CD14-positive monocyte (primary cell): ENCODE results near the gene EME1. TPM values are rescaled to one million over a fixed set of nuclear protein-coding genes. Genes with fewer than 3 reads are reported as not detected.
A peak's percentile ranks its signal among the peaks of the same experiment; 100 is the strongest.

ENCODE experiments used
- DNase-seq, 3 donors: peaks; one replicate each; pipeline ENCODE4 v3.0.0-alpha.2; 2011 to 2022
- H2AFZ ChIP-seq: 2 replicates; pipeline ENCODE4 v1.6.0; 2012; ENCODE audit warnings: mild to moderate bottlenecking, low read depth, low read length, inconsistent platforms; ENCODE audit not compliant: insufficient read depth, poor library complexity, severe bottlenecking
- H3K27ac ChIP-seq, 2 donors: 1 replicate in 1 of 2; 2 replicates in 1 of 2; pipeline ENCODE4 v1.5.1; 2012 to 2013; ENCODE audit warnings: low read length in 2 of 2, control low read depth in 1 of 2, inconsistent platforms in 1 of 2, low read depth in 1 of 2, mild to moderate bottlenecking in 1 of 2
- H3K27me3 ChIP-seq, 2 donors: one replicate each; pipeline versions ENCODE4 v1.6.0 to v1.6.1; 2011 to 2013; ENCODE audit warnings: low read length in 2 of 2; ENCODE audit not compliant: control insufficient read depth in 2 of 2, insufficient read depth in 2 of 2
- H3K36me3 ChIP-seq, 2 donors: replicated peaks in 1 of 2; 1 replicate in 1 of 2; 2 replicates in 1 of 2; pipeline versions ENCODE4 v1.5.1 to v1.6.1; 2012 to 2013; ENCODE audit warnings: low read length in 2 of 2, control low read depth in 1 of 2, inconsistent platforms in 1 of 2, mild to moderate bottlenecking in 1 of 2; ENCODE audit not compliant: insufficient read depth in 2 of 2, control insufficient read depth in 1 of 2
- H3K4me1 ChIP-seq, 2 donors: 1 replicate in 1 of 2; 2 replicates in 1 of 2; pipeline versions ENCODE4 v1.5.1 to v1.6.1; 2012 to 2013; ENCODE audit warnings: low read length in 2 of 2, control low read depth in 1 of 2, inconsistent platforms in 1 of 2, mild to moderate bottlenecking in 1 of 2, moderate library complexity in 1 of 2; ENCODE audit not compliant: insufficient read depth in 2 of 2, control insufficient read depth in 1 of 2
- H3K4me2 ChIP-seq: replicated peaks from 2 replicates; pipeline ENCODE3; 2012; ENCODE audit warnings: low read length, moderate library complexity, mild to moderate bottlenecking; ENCODE audit not compliant: poor library complexity, severe bottlenecking; ENCODE audit errors: extremely low read depth
- H3K4me3 ChIP-seq, 3 experiments: fragments of 200-600 bp in 1 of 3; sonication (generic) in 1 of 3; replicated peaks in 1 of 3; 1 replicate in 2 of 3; 2 replicates in 1 of 3; pipeline ENCODE4 v1.5.1; 2011 to 2013; ENCODE audit warnings: low read length in 3 of 3, mild to moderate bottlenecking in 3 of 3, control low read depth in 2 of 3, low read depth in 2 of 3, inconsistent platforms in 1 of 3, moderate library complexity in 1 of 3
- H3K79me2 ChIP-seq: 2 replicates; pipeline ENCODE4 v1.6.0; 2012; ENCODE audit warnings: mild to moderate bottlenecking, control low read depth, inconsistent platforms, low read length, moderate library complexity; ENCODE audit not compliant: insufficient read depth
- H3K9ac ChIP-seq: 2 replicates; pipeline ENCODE4 v1.6.0; 2017; ENCODE audit warnings: low read length, mild to moderate bottlenecking; ENCODE audit not compliant: insufficient read depth, poor library complexity, severe bottlenecking
- H3K9me3 ChIP-seq, 2 donors: replicated peaks in 1 of 2; 1 replicate in 1 of 2; 2 replicates in 1 of 2; pipeline versions ENCODE4 v1.5.1 to v1.6.1; 2012 to 2013; ENCODE audit warnings: low read length in 2 of 2, control low read depth in 1 of 2; ENCODE audit not compliant: control insufficient read depth in 1 of 2, insufficient read depth in 1 of 2
- H4K20me1 ChIP-seq: 2 replicates; pipeline ENCODE4 v1.6.0; 2012; ENCODE audit warnings: mild to moderate bottlenecking, low read length, control low read depth, moderate library complexity; ENCODE audit not compliant: insufficient read depth
- H3K27ac Mint-ChIP-seq, 7 donors: one replicate each; pipeline ENCODE4 v1.8.0; 2020; ENCODE audit warnings: mild to moderate bottlenecking in 7 of 7, mixed read lengths in 7 of 7, moderate library complexity in 6 of 7, inconsistent platforms in 2 of 7
- H3K27me3 Mint-ChIP-seq, 3 donors: one replicate each; pipeline ENCODE4 v1.8.0; 2021 to 2022; ENCODE audit warnings: low read depth in 3 of 3, mild to moderate bottlenecking in 3 of 3, mixed read lengths in 3 of 3, moderate library complexity in 3 of 3, inconsistent platforms in 1 of 3
- H3K36me3 Mint-ChIP-seq, 2 donors: one replicate each; pipeline ENCODE4 v1.8.0; 2020; ENCODE audit warnings: mixed read lengths in 2 of 2, inconsistent platforms in 1 of 2, mild to moderate bottlenecking in 1 of 2
- H3K4me1 Mint-ChIP-seq: one replicate; pipeline ENCODE4 v1.8.0; 2020; ENCODE audit warnings: mild to moderate bottlenecking, mixed read lengths
- H3K4me3 Mint-ChIP-seq, 2 donors: one replicate each; pipeline ENCODE4 v1.8.0; 2020; ENCODE audit warnings: mild to moderate bottlenecking in 2 of 2, mixed read lengths in 2 of 2, moderate library complexity in 1 of 2
- H3K9me3 Mint-ChIP-seq, 7 donors: one replicate each; pipeline ENCODE4 v1.8.0; 2020 to 2022; ENCODE audit warnings: mixed read lengths in 7 of 7, mild to moderate bottlenecking in 6 of 7, moderate library complexity in 6 of 7, inconsistent platforms in 2 of 7
- WGBS: methylation state at CpG from one replicate; pipeline ENCODE4 v1.1.5; 2013; ENCODE audit warnings: missing lambda C conversion rate; ENCODE audit not compliant: insufficient coverage; 5-methylcytosine and 5-hydroxymethylcytosine counted together
- intact Hi-C, 2 donors: fragments of 100-400 bp; cut with micrococcal nuclease; formaldehyde crosslinking; loops; one replicate each; pipeline versions ENCODE4 v1.15.0 to v1.15.1; 2023
- polyA plus RNA-seq, 3 donors: library from polyadenylated mRNA; depleted of rRNA in 1 of 3; unstranded in 2 of 3; stranded (reverse) in 1 of 3; fragments of 300-500 nt in 2 of 3; fragments of >200 nt in 1 of 3; fragmentation: Illumina TruSeq in 2 of 3; gene quantifications; 1 replicate in 2 of 3; 2 replicates in 1 of 3; pipeline ENCODE4 v1.2.3, GENCODE V29; 2012 to 2021
- TF ChIP-seq, protein P1 (sequence below): fragments of 200-600 bp; IDR thresholded peaks from one replicate; pipeline ENCODE4 v1.8.0; 2022; ENCODE audit warnings: antibody characterized with exemption, mild to moderate bottlenecking

The EME1 gene
- polyA plus RNA-seq, 3 donors: 0.33 to 0.76 (median 0.43) TPM

DNA sequence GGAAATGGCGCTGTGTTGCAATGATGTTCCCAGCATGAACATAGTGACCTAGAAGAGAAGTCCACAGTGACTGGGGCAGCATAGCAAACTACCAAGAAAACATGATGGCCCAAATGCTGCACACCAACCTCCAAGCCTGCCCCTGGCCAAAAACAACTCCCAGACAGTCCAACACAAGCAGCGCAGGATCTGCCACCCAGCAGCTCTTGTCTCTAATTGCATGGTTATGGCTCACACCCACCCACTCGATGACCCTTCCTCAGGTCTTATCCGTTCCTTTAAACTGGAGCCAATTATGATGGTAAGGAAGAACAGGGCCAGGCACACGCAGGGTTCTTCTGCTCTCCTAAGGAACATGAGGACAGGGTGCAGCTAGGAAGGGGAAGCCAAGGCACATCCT lies 3.0 kb upstream of the EME1 start:
- Histone ChIP-seq H2AFZ (no peak overlapping the region), H3K27me3 (no peaks in the 10 kb centered on the region), H3K4me3 (no peak overlapping the region), H3K4me2 (no peak overlapping the region), H3K79me2 (peaks cover 37% of the 10 kb centered on the region), H3K27ac (no peak overlapping the region), H3K4me1 (peaks cover 16 to 22% of the 10 kb centered on the region in 2 donors), H4K20me1 (peaks cover 30% of the 10 kb centered on the region), H3K9ac (no peak overlapping the region), H3K9me3 (no peaks in the 10 kb centered on the region), H3K36me3 (peaks cover 53 to 59% of the 10 kb centered on the region in 2 donors)
- Mint-ChIP-seq H3K27ac (no peak overlapping the region), H3K27me3 (no peaks in the 10 kb centered on the region), H3K9me3 (peaks cover 0 to 2% (median 0%) of the 10 kb centered on the region in 7 donors), H3K36me3 (peaks cover 51 to 56% of the 10 kb centered on the region in 2 donors), H3K4me3 (no peak overlapping the region), H3K4me1 (peaks cover 20% of the 10 kb centered on the region)
- 94% methylated on average over 1 of the region's 5 CpGs for WGBS
- intact Hi-C loops: no loop called here
- TF ChIP-seq, protein P1, sequence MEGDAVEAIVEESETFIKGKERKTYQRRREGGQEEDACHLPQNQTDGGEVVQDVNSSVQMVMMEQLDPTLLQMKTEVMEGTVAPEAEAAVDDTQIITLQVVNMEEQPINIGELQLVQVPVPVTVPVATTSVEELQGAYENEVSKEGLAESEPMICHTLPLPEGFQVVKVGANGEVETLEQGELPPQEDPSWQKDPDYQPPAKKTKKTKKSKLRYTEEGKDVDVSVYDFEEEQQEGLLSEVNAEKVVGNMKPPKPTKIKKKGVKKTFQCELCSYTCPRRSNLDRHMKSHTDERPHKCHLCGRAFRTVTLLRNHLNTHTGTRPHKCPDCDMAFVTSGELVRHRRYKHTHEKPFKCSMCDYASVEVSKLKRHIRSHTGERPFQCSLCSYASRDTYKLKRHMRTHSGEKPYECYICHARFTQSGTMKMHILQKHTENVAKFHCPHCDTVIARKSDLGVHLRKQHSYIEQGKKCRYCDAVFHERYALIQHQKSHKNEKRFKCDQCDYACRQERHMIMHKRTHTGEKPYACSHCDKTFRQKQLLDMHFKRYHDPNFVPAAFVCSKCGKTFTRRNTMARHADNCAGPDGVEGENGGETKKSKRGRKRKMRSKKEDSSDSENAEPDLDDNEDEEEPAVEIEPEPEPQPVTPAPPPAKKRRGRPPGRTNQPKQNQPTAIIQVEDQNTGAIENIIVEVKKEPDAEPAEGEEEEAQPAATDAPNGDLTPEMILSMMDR: no peak
- no peak for DNase-seq

DNA sequence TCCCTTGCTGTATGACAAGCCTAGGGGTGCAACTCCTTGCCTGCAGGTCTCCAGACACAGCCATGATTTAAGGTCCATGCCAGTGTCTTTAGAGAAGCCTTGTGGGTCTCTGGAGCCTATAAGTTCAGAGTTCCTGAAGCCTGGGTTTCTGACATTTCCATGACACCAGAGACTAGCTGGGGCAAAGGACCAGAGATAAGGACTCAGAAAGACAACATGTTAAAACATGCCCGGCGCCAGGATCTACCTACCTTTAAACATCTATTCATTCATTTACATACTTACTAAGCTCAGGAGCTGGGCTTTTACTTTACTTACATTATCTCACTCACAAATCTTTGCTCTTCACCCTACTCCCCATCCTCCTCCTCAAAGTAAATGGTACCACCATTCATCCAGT lies 1.5 kb upstream of the EME1 start:
- Histone ChIP-seq H3K79me2 (peaks cover 37% of the 10 kb centered on the region), H3K4me2 (peak overlapping the region; percentile 70), H3K36me3 (peaks cover 39 to 44% of the 10 kb centered on the region in 2 donors), H4K20me1 (peaks cover 27% of the 10 kb centered on the region), H3K4me1 (peaks cover 16 to 22% of the 10 kb centered on the region in 2 donors), H3K9ac (no peak overlapping the region), H3K9me3 (no peaks in the 10 kb centered on the region), H3K27me3 (no peaks in the 10 kb centered on the region), H3K4me3 (no peak overlapping the region), H3K27ac (no peak overlapping the region), H2AFZ (no peak overlapping the region)
- Mint-ChIP-seq H3K4me3 (no peak overlapping the region), H3K36me3 (peaks cover 46 to 48% of the 10 kb centered on the region in 2 donors), H3K27ac (peak overlapping the region in 2 of 7 donors; percentile 22 to 55), H3K9me3 (no peaks in the 10 kb centered on the region), H3K27me3 (no peaks in the 10 kb centered on the region), H3K4me1 (peaks cover 20% of the 10 kb centered on the region)
- DNase-seq: no peak
- TF ChIP-seq, protein P1: no peak
- WGBS: 100% methylated on average over 2 of the region's 2 CpGs
- intact Hi-C loops: no loop called here
